ENCODE measurements around the gene SLC25A10.

SLC25A10 gene

DNA sequence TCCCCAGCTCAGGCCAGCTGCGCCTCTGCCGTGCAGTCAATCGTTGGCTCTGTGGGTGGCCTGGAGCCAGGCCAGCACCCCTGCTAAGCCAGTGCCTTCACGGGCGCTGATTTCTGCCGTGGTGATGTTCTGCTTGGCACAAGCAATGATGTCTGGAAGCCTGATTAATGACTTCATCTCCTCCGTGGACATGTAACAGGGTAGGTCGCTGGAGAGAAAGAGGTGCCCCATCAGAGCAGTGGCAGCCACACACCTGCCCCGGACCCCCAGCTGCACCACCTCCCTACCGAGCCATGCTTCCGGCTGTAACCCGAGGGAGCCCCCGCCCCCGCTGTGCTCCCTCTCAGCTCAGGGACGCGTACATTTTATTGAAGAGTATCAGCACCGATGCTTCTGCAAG lies 30.4 kb upstream of the SLC25A10 start:
- H3K4me3 ChIP-seq (ENCODE audit: low read depth, low read length) = no peak overlapping the region
- DNase-seq (ENCODE audit: low read depth) = no peak
- TF ChIP-seq, protein P1, sequence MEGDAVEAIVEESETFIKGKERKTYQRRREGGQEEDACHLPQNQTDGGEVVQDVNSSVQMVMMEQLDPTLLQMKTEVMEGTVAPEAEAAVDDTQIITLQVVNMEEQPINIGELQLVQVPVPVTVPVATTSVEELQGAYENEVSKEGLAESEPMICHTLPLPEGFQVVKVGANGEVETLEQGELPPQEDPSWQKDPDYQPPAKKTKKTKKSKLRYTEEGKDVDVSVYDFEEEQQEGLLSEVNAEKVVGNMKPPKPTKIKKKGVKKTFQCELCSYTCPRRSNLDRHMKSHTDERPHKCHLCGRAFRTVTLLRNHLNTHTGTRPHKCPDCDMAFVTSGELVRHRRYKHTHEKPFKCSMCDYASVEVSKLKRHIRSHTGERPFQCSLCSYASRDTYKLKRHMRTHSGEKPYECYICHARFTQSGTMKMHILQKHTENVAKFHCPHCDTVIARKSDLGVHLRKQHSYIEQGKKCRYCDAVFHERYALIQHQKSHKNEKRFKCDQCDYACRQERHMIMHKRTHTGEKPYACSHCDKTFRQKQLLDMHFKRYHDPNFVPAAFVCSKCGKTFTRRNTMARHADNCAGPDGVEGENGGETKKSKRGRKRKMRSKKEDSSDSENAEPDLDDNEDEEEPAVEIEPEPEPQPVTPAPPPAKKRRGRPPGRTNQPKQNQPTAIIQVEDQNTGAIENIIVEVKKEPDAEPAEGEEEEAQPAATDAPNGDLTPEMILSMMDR (IDR thresholded peaks at IDR 0.05; ENCODE audit: low read depth, low read length, missing control alignments) = no peak

DNA sequence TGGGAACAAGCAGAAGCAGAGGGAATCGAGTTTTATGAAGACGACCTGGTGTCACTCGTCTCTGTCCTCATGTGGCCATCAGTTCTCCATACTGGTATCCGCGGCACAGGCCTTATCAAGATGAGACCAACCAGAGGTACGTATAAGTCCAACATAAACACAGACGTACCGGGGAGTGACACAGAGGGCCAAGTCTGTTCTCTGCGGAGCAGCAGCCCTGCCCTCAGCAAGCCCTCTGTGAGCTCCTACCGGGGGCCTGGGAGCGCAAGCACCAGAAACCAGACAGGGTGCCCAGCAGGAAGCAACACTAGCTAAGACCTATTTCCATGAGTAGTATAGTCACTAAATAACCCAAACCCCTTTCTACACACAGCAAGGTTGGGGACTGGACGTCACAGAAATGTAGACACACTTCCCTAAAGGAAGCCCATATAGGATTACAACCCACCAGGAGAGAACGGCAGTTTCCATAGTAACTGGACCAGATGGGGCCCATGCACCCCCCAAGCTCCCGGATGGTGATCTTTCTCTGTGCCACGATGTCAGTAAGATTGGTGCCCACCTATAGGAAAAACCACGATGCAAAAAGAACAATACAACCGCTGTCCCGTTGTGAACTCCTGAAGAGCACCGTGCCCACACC lies 29.4 kb upstream of the SLC25A10 start:
- TF ChIP-seq, protein P1 (IDR thresholded peaks at IDR 0.05; ENCODE audit: low read depth, low read length, missing control alignments) = no peak
- no peak for DNase-seq (ENCODE audit: low read depth)
- H3K4me3 ChIP-seq (ENCODE audit: low read depth, low read length) = peak overlapping the region; percentile 66

DNA sequence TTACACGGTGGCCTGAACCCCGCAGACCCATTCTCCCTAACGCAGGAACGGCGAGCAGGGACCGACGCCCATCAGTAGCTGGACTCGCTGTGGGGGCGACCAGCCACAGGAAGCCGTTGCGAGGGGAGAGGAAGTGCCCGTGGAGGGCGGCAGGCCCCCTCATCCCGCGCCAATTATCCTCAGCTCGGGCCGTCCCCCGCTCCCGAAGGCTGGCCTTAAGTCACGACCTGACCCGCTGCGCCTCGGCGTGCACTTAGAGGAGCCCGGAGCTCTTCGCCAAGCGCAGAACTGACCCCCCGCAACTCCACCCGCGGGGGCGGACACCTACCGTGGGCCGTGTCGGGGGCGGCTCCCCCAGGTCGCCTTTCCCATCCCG lies 28.9 kb upstream of the SLC25A10 start:
- DNase-seq (ENCODE audit: low read depth) = no peak
- TF ChIP-seq, protein P1 (IDR thresholded peaks at IDR 0.05; ENCODE audit: low read depth, low read length, missing control alignments) = no peak

GRCh38 chr17:81683584-81684441 lies 28.3 kb upstream of the SLC25A10 start, which contains the start of the genes ARL16 and HGS:
Gene ARL16, minus strand, starts transcription at chr17:81683797. Its CDS starts 44 bp downstream, at chr17:81683753.
Gene HGS, plus strand, starts transcription at chr17:81684011. Its CDS starts 56 bp downstream, at chr17:81684067.
- peak; percentile 93 for DNase-seq (ENCODE audit: low read depth)
- TF ChIP-seq, protein P1 (IDR thresholded peaks at IDR 0.05; ENCODE audit: low read depth, low read length, missing control alignments) = no peak
- H3K4me3 ChIP-seq (ENCODE audit: low read depth, low read length) = peak within 1 kb of the TSS; percentile 66

More for the DNA sequence above, 28.9 kb upstream of the SLC25A10 start:
- peak overlapping the region; percentile 66 for H3K4me3 ChIP-seq (ENCODE audit: low read depth, low read length)

DNA sequence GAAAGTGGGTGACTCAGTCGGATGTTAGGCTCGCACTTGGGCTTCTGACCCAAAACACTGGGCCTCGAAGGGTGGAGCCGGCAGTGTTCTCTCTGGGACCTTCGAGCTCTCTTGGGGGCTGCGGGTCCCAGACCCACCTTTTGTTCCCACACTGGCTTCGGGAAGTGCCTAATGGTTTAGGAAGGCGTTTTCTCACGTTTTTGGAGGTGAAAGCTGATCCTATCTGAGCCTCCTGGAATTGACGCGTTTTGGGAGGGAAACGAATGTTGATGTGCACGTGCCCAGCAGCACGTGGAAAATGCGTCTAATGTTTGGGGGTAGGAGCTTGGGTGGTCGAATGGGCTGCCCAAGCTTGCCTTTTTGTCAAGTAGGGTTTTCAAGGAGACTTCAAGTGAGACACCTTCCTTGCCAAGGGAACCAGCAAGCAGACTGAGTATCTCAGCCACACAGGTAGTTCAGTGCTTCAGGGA lies 27.6 kb upstream of the SLC25A10 start:
- DNase-seq (ENCODE audit: low read depth) = no peak
- H3K4me3 ChIP-seq (ENCODE audit: low read depth, low read length) = peak overlapping the region; percentile 66
- TF ChIP-seq, protein P1 (IDR thresholded peaks at IDR 0.05; ENCODE audit: low read depth, low read length, missing control alignments) = no peak

DNA sequence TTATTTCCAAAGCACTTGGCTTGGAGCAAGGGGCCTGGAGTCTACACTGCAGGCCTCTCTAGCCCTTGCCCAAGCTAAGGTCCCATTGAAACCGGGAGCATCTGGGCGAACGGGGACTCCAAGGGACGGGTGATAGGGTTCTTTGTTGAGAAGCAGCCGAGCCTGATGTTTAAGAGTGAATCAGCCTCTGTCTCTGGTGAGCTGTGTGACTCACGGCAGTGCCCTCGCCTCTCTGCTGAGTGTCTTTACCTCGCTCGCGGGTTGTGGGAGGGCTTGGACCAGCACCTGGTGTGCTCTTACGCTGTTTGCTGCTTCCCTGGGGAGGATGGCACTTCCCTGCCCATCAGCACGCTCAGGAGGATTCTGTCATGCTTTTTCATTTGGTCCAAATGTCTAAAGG lies 27.0 kb upstream of the SLC25A10 start:
- TF ChIP-seq, protein P1 (IDR thresholded peaks at IDR 0.05; ENCODE audit: low read depth, low read length, missing control alignments) = no peak
- H3K4me3 ChIP-seq (ENCODE audit: low read depth, low read length) = peak overlapping the region; percentile 66
- no peak for DNase-seq (ENCODE audit: low read depth)
